GM12875 (cell line): ENCODE measurements around the gene NSUN7.

Experiments used
- H3K4me3 ChIP-seq: one replicate; pipeline ENCODE4 v1.5.1; 2011; ENCODE audit warnings: low read depth, low read length, control low read depth
- TF ChIP-seq, protein P1 (sequence below): IDR thresholded peaks from 2 replicates; pipeline ENCODE4 v1.5.1; 2011; ENCODE audit warnings: low read depth, mild to moderate bottlenecking, control low read depth, inconsistent platforms, low read length, moderate library complexity, borderline replicate concordance; ENCODE audit not compliant: insufficient read depth

The NSUN7 gene

DNA sequence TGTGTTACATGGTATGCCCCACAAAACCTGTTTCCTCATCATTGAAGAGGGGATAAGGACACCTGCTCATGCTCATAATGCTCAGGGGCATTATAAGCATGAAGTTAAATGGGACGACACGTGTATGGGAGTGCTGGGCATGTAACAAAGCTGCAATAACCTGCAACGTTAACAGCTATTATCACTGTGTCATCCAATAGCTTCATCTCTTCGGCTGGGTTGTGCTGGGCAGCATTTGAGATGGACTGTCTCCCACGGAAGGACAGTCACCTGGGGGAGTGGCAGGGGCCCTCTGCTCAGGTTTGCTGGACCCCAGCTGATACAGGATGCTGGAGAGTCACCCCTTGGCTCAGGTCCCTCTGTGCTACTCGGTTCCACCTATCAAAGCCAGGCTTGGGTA is 94.5 kb downstream of the NSUN7 start:
- TF ChIP-seq, protein P1, sequence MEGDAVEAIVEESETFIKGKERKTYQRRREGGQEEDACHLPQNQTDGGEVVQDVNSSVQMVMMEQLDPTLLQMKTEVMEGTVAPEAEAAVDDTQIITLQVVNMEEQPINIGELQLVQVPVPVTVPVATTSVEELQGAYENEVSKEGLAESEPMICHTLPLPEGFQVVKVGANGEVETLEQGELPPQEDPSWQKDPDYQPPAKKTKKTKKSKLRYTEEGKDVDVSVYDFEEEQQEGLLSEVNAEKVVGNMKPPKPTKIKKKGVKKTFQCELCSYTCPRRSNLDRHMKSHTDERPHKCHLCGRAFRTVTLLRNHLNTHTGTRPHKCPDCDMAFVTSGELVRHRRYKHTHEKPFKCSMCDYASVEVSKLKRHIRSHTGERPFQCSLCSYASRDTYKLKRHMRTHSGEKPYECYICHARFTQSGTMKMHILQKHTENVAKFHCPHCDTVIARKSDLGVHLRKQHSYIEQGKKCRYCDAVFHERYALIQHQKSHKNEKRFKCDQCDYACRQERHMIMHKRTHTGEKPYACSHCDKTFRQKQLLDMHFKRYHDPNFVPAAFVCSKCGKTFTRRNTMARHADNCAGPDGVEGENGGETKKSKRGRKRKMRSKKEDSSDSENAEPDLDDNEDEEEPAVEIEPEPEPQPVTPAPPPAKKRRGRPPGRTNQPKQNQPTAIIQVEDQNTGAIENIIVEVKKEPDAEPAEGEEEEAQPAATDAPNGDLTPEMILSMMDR = no peak

GRCh38 chr4:40845154-40845835 is 95.5 kb downstream of the NSUN7 start:
- TF ChIP-seq, protein P1 = no peak
- no peak overlapping the region for H3K4me3 ChIP-seq

More for the DNA sequence above, 94.5 kb downstream of the NSUN7 start:
- H3K4me3 ChIP-seq = no peak overlapping the region

GRCh38 chr4:40846532-40846931 is 96.8 kb downstream of the NSUN7 start:
- TF ChIP-seq, protein P1 = no peak

GRCh38 chr4:40848251-40848650 is 98.5 kb downstream of the NSUN7 start:
- TF ChIP-seq, protein P1 = no peak
- no peak overlapping the region for H3K4me3 ChIP-seq

More at GRCh38 chr4:40846532-40846931, 96.8 kb downstream of the NSUN7 start:
- H3K4me3 ChIP-seq = no peak overlapping the region

DNA sequence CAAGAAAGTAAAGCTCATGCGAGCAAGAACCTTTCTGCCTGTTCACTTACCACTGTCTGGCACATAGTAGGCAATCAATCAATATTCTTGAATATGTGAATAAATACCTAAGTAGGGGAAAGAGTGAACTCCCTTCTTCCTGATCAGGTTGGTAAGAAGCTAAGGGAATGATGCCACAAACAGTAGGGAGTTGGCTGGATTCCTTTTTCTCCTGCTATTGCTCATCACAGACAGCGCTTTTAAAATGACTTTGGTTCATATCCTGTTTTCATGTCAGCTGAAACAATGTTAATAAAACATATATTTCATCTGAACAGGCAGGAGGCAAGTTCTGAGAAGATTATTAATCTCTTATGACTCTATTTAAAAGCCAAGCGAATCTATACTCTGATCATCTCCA is 99.2 kb downstream of the NSUN7 start:
- TF ChIP-seq, protein P1 = no peak
- no peak overlapping the region for H3K4me3 ChIP-seq

DNA sequence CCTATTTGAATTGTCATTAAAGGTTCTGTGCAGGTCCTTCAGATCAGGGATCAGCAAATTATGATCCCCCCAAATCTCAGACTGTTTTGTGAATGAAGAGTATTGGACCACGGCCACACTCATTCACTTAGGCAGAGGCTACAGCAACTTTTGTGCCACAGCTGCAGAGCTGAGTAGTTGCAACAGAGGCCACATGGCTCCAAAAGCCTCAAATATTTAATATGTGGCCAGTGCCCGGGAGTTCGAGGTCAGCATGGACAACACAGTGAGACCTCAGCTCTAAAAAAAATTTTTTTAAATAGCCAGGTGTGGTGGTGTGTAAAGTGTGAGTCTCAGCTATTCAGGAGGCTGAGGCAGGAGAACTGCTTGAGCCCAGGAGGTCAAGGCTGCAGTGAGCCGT is 100.7 kb downstream of the NSUN7 start:
- H3K4me3 ChIP-seq = no peak overlapping the region
- TF ChIP-seq, protein P1 = no peak

- TF ChIP-seq, protein P1 = no peak
- peak overlapping the region; percentile 77 for H3K4me3 ChIP-seq
Measured at GRCh38 chr4:40856277-40856839, 106.6 kb downstream of the NSUN7 start.
